ENCODE results near the gene ERGIC3. TPM values are rescaled to one million over a fixed set of nuclear protein-coding genes. Genes with fewer than 3 reads are reported as not detected.

The ERGIC3 gene
- total RNA-seq, 5 donors from 2014 or later (not counting 1 experiment from before 2014, with no cell fraction given), result 135 to 180 (median 166) TPM

- peak overlapping the region in 1 of 3 donors; percentile 81 for H3K4me3 Mint-ChIP-seq
- peaks cover 4 to 51% of the 10 kb centered on the region in 2 experiments for H3K27me3 ChIP-seq (replicated peaks in 1 of 2; ENCODE audit: control insufficient read depth in 2 of 2, extremely low read depth in 1 of 2, insufficient read depth in 2 of 2, low read length in 1 of 2)
- WGBS (ENCODE audit: insufficient coverage), result 96% methylated on average over 9 of the region's 11 CpGs
Measured at GRCh38 chr20:35603695-35604448, 62.0 kb downstream of the ERGIC3 start.

GRCh38 chr20:35604449-35604747, 62.5 kb downstream of the ERGIC3 start:
- DNase-seq, result peak in 1 of 35 experiments; percentile 19
- Mint-ChIP-seq H3K9me3 (no peaks in the 10 kb centered on the region), H3K27ac (no peak overlapping the region), H3K4me3 (no peak overlapping the region), H3K27me3 (peaks cover 0 to 6% of the 10 kb centered on the region in 2 donors), H3K36me3 (no peaks in the 10 kb centered on the region), H3K4me1 (peaks cover 0 to 14% (median 7%) of the 10 kb centered on the region in 3 donors)
- peaks cover 0 to 19% of the 10 kb centered on the region in 2 experiments for H3K4me1 ChIP-seq (ENCODE audit: control insufficient read depth in 1 of 2, extremely low read depth in 1 of 2, insufficient read depth in 2 of 2, low read length in 2 of 2)
- POLR2A ChIA-PET, result no interaction called here
- no peak overlapping the region for H3K4me3 ChIP-seq (ENCODE audit: control insufficient read depth in 1 of 2, extremely low read depth in 1 of 2, low read length in 1 of 2)
- H3K36me3 ChIP-seq (ENCODE audit: control insufficient read depth in 2 of 2, extremely low read depth in 1 of 2, insufficient read depth in 1 of 2, low read length in 1 of 2), result no peaks in the 10 kb centered on the region
- 81% methylated on average over 2 of the region's 4 CpGs for WGBS (ENCODE audit: insufficient coverage)
- CTCF ChIA-PET, result interaction anchor here (0.7 to 1.1 kb wide), 2 partner anchors 11 to 13 kb away, joined by 4 to 9 read pairs; partner anchors contain the start of gene SPAG4 (in 1 of the 2)
- peaks cover 4 to 47% of the 10 kb centered on the region in 2 experiments for H3K27me3 ChIP-seq (replicated peaks in 1 of 2; ENCODE audit: control insufficient read depth in 2 of 2, extremely low read depth in 1 of 2, insufficient read depth in 2 of 2, low read length in 1 of 2)
- ATAC-seq (replicated peaks in 1 of 4), result no peak
- H3K27ac ChIP-seq (ENCODE audit: low read length), result no peak overlapping the region
- no peaks in the 10 kb centered on the region for H3K9me3 ChIP-seq

More at GRCh38 chr20:35603695-35604448, 62.0 kb downstream of the ERGIC3 start:
- no peak overlapping the region for H3K27ac ChIP-seq (ENCODE audit: low read length)
- DNase-seq, result no peak
- peaks cover 0 to 19% of the 10 kb centered on the region in 2 experiments for H3K4me1 ChIP-seq (ENCODE audit: control insufficient read depth in 1 of 2, extremely low read depth in 1 of 2, insufficient read depth in 2 of 2, low read length in 2 of 2)
- no peaks in the 10 kb centered on the region for H3K36me3 Mint-ChIP-seq
- no peak for ATAC-seq (replicated peaks in 1 of 4)
- H3K36me3 ChIP-seq (ENCODE audit: control insufficient read depth in 2 of 2, extremely low read depth in 1 of 2, insufficient read depth in 1 of 2, low read length in 1 of 2), result no peaks in the 10 kb centered on the region
- no peak overlapping the region for H3K27ac Mint-ChIP-seq
- no peaks in the 10 kb centered on the region for H3K9me3 ChIP-seq
- H3K4me1 Mint-ChIP-seq, result peaks cover 0 to 14% (median 7%) of the 10 kb centered on the region in 3 donors
- no peak overlapping the region for H3K4me3 ChIP-seq (ENCODE audit: control insufficient read depth in 1 of 2, extremely low read depth in 1 of 2, low read length in 1 of 2)
- peaks cover 0 to 9% of the 10 kb centered on the region in 2 donors for H3K27me3 Mint-ChIP-seq
- CTCF ChIA-PET, result interaction anchor here (0.6 to 1.1 kb wide), 3 partner anchors 12 to 13 kb away, joined by 4 to 9 read pairs (median 5); partner anchors contain the start of gene SPAG4 (in 2 of the 2)
- H3K9me3 Mint-ChIP-seq, result no peaks in the 10 kb centered on the region
- POLR2A ChIA-PET, result no interaction called here

DNA sequence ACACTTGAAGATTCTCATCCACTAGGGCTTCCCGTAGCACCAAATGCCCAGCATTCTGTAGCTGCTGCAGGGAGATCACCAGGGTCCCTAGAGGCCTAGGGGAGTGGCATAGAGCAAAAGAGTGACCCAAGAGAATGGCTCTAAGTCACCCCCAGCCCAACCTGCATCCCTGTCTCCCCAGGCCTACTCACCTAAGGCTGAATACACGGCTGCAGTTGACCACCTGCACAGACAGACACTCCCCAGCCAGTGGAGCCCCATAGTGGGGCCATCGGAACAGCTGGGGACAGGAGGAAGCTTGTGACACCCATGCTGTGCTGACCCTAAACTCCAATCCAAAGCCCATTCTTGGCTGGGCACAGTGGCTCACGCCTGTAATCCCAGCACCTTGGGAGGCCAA, 64.2 kb downstream of the ERGIC3 start:
- DNase-seq (no peak), ATAC-seq (replicated peaks in 1 of 4) (no peak)
- no peaks in the 10 kb centered on the region for H3K36me3 ChIP-seq (ENCODE audit: control insufficient read depth in 2 of 2, extremely low read depth in 1 of 2, insufficient read depth in 1 of 2, low read length in 1 of 2)
- no peak overlapping the region for H3K4me3 ChIP-seq (ENCODE audit: control insufficient read depth in 1 of 2, extremely low read depth in 1 of 2, low read length in 1 of 2)
- Mint-ChIP-seq H3K27ac (no peak overlapping the region), H3K4me3 (no peak overlapping the region), H3K36me3 (no peaks in the 10 kb centered on the region), H3K4me1 (peaks cover 0 to 11% (median 4%) of the 10 kb centered on the region in 3 donors), H3K9me3 (no peaks in the 10 kb centered on the region), H3K27me3 (peaks cover 0 to 4% of the 10 kb centered on the region in 2 donors)
- peaks cover 0 to 36% of the 10 kb centered on the region in 2 experiments for H3K27me3 ChIP-seq (replicated peaks in 1 of 2; ENCODE audit: control insufficient read depth in 2 of 2, extremely low read depth in 1 of 2, insufficient read depth in 2 of 2, low read length in 1 of 2)
- H3K4me1 ChIP-seq (ENCODE audit: control insufficient read depth in 1 of 2, extremely low read depth in 1 of 2, insufficient read depth in 2 of 2, low read length in 2 of 2), result peaks cover 0 to 11% of the 10 kb centered on the region in 2 experiments
- WGBS (ENCODE audit: insufficient coverage), result 83% methylated on average over 3 of the region's 4 CpGs
- POLR2A ChIA-PET, result interaction anchor here (0.6 kb wide), 2 partner anchors 12 to 80 kb away, joined by 7 read pairs; no protein-coding TSS in a partner anchor
- no peak overlapping the region for H3K27ac ChIP-seq (ENCODE audit: low read length)
- H3K9me3 ChIP-seq, result no peaks in the 10 kb centered on the region
- CTCF ChIA-PET, result no interaction called here

Other genes with a start within 250 kb of the ERGIC3 start
- under 1 TPM in 1 of 5 donors, not detected in 4; 0.15 TPM for gene FAM83C, start 249.7 kb upstream of the ERGIC3 start, total RNA-seq
- gene UQCC1, start 130.1 kb upstream of the ERGIC3 start, total RNA-seq, result 10 to 100 TPM; 27.0 to 51.5 (median 41.5) TPM
- under 1 TPM in 2 of 5 donors, not detected in 3; 0.09 to 0.10 TPM for gene GDF5, start 103.8 kb upstream of the ERGIC3 start, total RNA-seq
- gene CEP250, start 86.5 kb upstream of the ERGIC3 start, total RNA-seq, result 10 to 100 TPM; 45.7 to 70.7 (median 67.4) TPM
- not detected for gene C20orf173, start 12.4 kb upstream of the ERGIC3 start, total RNA-seq
- gene SPAG4, start 73.8 kb downstream of the ERGIC3 start, total RNA-seq, result 10 to 100 TPM in 2 of 5 donors, 1 to 10 TPM in 1, under 1 TPM in 2; 0.76 to 26.4 (median 1.2) TPM
- 100 to 1,000 TPM; 284 to 408 (median 324) TPM for gene CPNE1, start 122.8 kb downstream of the ERGIC3 start, total RNA-seq
- 100 to 1,000 TPM in 3 of 5 donors, 10 to 100 TPM in 2; 89.5 to 113 (median 109) TPM for gene RBM12, start 122.8 kb downstream of the ERGIC3 start, total RNA-seq
- gene NFS1, start 157.3 kb downstream of the ERGIC3 start, total RNA-seq, result 10 to 100 TPM; 17.7 to 33.5 (median 31.2) TPM
- gene ROMO1, start 157.3 kb downstream of the ERGIC3 start, total RNA-seq, result 10 to 100 TPM; 38.4 to 79.7 (median 62.5) TPM
- gene RBM39, start 200.2 kb downstream of the ERGIC3 start, total RNA-seq, result 100 to 1,000 TPM; 482 to 966 (median 536) TPM
- gene PHF20, start 229.9 kb downstream of the ERGIC3 start, total RNA-seq, result 100 to 1,000 TPM in 2 of 5 donors, 10 to 100 TPM in 3; 67.8 to 174 (median 68.9) TPM